CD4-positive, alpha-beta T cell (primary cell): ENCODE results near the gene ATXN1. TPM values are rescaled to one million over a fixed set of nuclear protein-coding genes. Genes with fewer than 3 reads are reported as not detected.

Source experiments
- ATAC-seq: fragments of 200-7000 bp; cut with Tn5 transposase; one replicate; pipeline ENCODE4 v1.10.0; 2022; ENCODE audit warnings: mild to moderate bottlenecking; ENCODE audit not compliant: poor library complexity
- CTCF ChIA-PET: fragments of 350-600 bp; sonication (Branson Sonifier 250); formaldehyde crosslinking; loops from one replicate; lab custom pipeline; 2021; ENCODE audit warnings: antibody characterized with exemption, inconsistent platforms; lab: Charles Lee
- POLR2A ChIA-PET: fragments of 350-600 bp; sonication (Branson Sonifier 250); formaldehyde crosslinking; loops from one replicate; lab custom pipeline; 2021; ENCODE audit warnings: antibody characterized with exemption, inconsistent platforms; lab: Charles Lee
- DNase-seq, 14 experiments: peaks; one replicate each; pipeline ENCODE4 v3.0.0-alpha.2; 2013 to 2020; ENCODE audit warnings: mixed read lengths in 2 of 14
- H3K27ac ChIP-seq, 2 donors: one replicate each; pipeline versions ENCODE4 v1.5.1 to v1.7.0; 2013; ENCODE audit warnings: low read length in 2 of 2, low read depth in 1 of 2, mild to moderate bottlenecking in 1 of 2
- H3K27me3 ChIP-seq, 2 experiments: 1 replicate in 1 of 2; 2 replicates in 1 of 2; pipeline versions ENCODE4 v1.6.1 to v1.7.0; 2013; ENCODE audit warnings: low read length in 2 of 2, control low read depth in 1 of 2, mild to moderate bottlenecking in 1 of 2, moderate library complexity in 1 of 2; ENCODE audit not compliant: insufficient read depth in 2 of 2, control insufficient read depth in 1 of 2
- H3K36me3 ChIP-seq: one replicate; pipeline ENCODE4 v1.6.1; 2013; ENCODE audit warnings: low read length, control low read depth; ENCODE audit not compliant: insufficient read depth
- H3K4me1 ChIP-seq: one replicate; pipeline ENCODE4 v1.6.1; 2013; ENCODE audit warnings: low read length, control low read depth; ENCODE audit not compliant: insufficient read depth
- H3K4me3 ChIP-seq: one replicate; pipeline ENCODE4 v1.5.1; 2013; ENCODE audit warnings: mild to moderate bottlenecking, low read length, moderate library complexity
- H3K9me3 ChIP-seq, 2 experiments: 1 replicate in 1 of 2; 2 replicates in 1 of 2; pipeline versions ENCODE4 v1.6.1 to v1.7.0; 2013; ENCODE audit warnings: low read length in 2 of 2, mild to moderate bottlenecking in 2 of 2, control low read depth in 1 of 2, moderate library complexity in 1 of 2; ENCODE audit not compliant: control insufficient read depth in 1 of 2, insufficient read depth in 1 of 2
- H3K27ac Mint-ChIP-seq: one replicate; pipeline ENCODE4 v1.8.0; 2020; ENCODE audit warnings: mixed read lengths
- H3K27me3 Mint-ChIP-seq: one replicate; pipeline ENCODE4 v1.8.0; 2021; ENCODE audit warnings: mixed read lengths
- H3K36me3 Mint-ChIP-seq: one replicate; pipeline ENCODE4 v1.8.0; 2021; ENCODE audit warnings: low read depth, mixed read lengths
- H3K4me1 Mint-ChIP-seq: one replicate; pipeline ENCODE4 v1.8.0; 2021; ENCODE audit warnings: low read depth, mixed read lengths
- H3K4me3 Mint-ChIP-seq: one replicate; pipeline ENCODE4 v1.8.0; 2020; ENCODE audit warnings: mild to moderate bottlenecking, mixed read lengths
- H3K9me3 Mint-ChIP-seq: one replicate; pipeline ENCODE4 v1.8.0; 2020; ENCODE audit warnings: mixed read lengths
- CTCF ChIP-seq: fragments of 200-600 bp; IDR thresholded peaks from one replicate; pipeline ENCODE4 v1.8.0; 2022; ENCODE audit warnings: antibody characterized with exemption, mild to moderate bottlenecking
- intact Hi-C, 2 experiments: fragments of 100-400 bp; cut with DNase I in 1 of 2; cut with micrococcal nuclease in 1 of 2; formaldehyde crosslinking; loops; one replicate each; pipeline versions ENCODE4 v1.15.1 to v1.9.0; 2023 to 2025; cut with DNase I, micrococcal nuclease
- total RNA-seq, 174 experiments: library from RNA in 2 of 174; stranded (reverse) in 2 of 174; gene quantifications; one replicate each; pipeline ENCODE4 v1.2.3 and lab custom pipeline; 2021 to 2026

The ATXN1 gene
- total RNA-seq, 2 experiments from 2014 or later = 74.2 to 76.7 TPM

GRCh38 chr6:16723402-16723801, 37.9 kb downstream of the ATXN1 start:
- H3K4me3 Mint-ChIP-seq = no peak overlapping the region
- H3K27ac Mint-ChIP-seq = no peak overlapping the region

GRCh38 chr6:16722630-16723029, 38.6 kb downstream of the ATXN1 start:
- POLR2A ChIA-PET = interaction anchor here (0.8 kb wide), 1 partner anchor 237 kb away, joined by 4 read pairs; no protein-coding TSS in a partner anchor
- Histone ChIP-seq H3K4me1 (peaks cover 6% of the 10 kb centered on the region), H3K27me3 (no peaks in the 10 kb centered on the region), H3K36me3 (no peaks in the 10 kb centered on the region), H3K27ac (no peak overlapping the region), H3K9me3 (no peaks in the 10 kb centered on the region), H3K4me3 (no peak overlapping the region)
- no peaks in the 10 kb centered on the region for H3K27me3 Mint-ChIP-seq
- CTCF ChIA-PET = interaction anchor here (1.0 to 1.5 kb wide), 4 partner anchors 10 to 37 kb away, joined by 3 to 7 read pairs (median 4); no protein-coding TSS in a partner anchor
- no peaks in the 10 kb centered on the region for H3K9me3 Mint-ChIP-seq
- ATAC-seq (no peak), DNase-seq (no peak)
- H3K4me1 Mint-ChIP-seq = peaks cover 36% of the 10 kb centered on the region
- no peak for TF ChIP-seq CTCF
- H3K4me3 Mint-ChIP-seq = no peak overlapping the region
- H3K27ac Mint-ChIP-seq = no peak overlapping the region
- H3K36me3 Mint-ChIP-seq = no peaks in the 10 kb centered on the region
- intact Hi-C loops = no loop called here

More at GRCh38 chr6:16723402-16723801, 37.9 kb downstream of the ATXN1 start:
- ChIA-PET POLR2A (interaction anchor here (1.8 kb wide), 1 partner anchor 39 kb away, joined by 6 read pairs; no protein-coding TSS in a partner anchor), CTCF (interaction anchor here (1.0 to 1.5 kb wide), 6 partner anchors 9 to 40 kb away, joined by 3 to 7 read pairs (median 4); no protein-coding TSS in a partner anchor)
- H3K27ac ChIP-seq = no peak overlapping the region
- H3K36me3 ChIP-seq = no peaks in the 10 kb centered on the region
- no peak for TF ChIP-seq CTCF
- DNase-seq (no peak), ATAC-seq (no peak)
- H3K4me1 Mint-ChIP-seq = peaks cover 40% of the 10 kb centered on the region
- no peak overlapping the region for H3K4me3 ChIP-seq
- no peaks in the 10 kb centered on the region for H3K27me3 ChIP-seq
- no peaks in the 10 kb centered on the region for H3K27me3 Mint-ChIP-seq
- intact Hi-C loops = no loop called here
- H3K4me1 ChIP-seq = peaks cover 11% of the 10 kb centered on the region
- no peaks in the 10 kb centered on the region for H3K36me3 Mint-ChIP-seq
- no peaks in the 10 kb centered on the region for H3K9me3 Mint-ChIP-seq
- no peaks in the 10 kb centered on the region for H3K9me3 ChIP-seq

GRCh38 chr6:16721977-16722376, 39.3 kb downstream of the ATXN1 start:
- Mint-ChIP-seq H3K27me3 (no peaks in the 10 kb centered on the region), H3K9me3 (no peaks in the 10 kb centered on the region), H3K4me3 (no peak overlapping the region), H3K36me3 (no peaks in the 10 kb centered on the region), H3K4me1 (peaks cover 36% of the 10 kb centered on the region), H3K27ac (no peak overlapping the region)
- H3K27ac ChIP-seq = no peak overlapping the region
- intact Hi-C loops = no loop called here
- no peaks in the 10 kb centered on the region for H3K9me3 ChIP-seq
- H3K4me3 ChIP-seq = no peak overlapping the region
- no peak for TF ChIP-seq CTCF
- ChIA-PET CTCF (interaction anchor here (1.1 to 1.5 kb wide), 3 partner anchors 9 to 34 kb away, joined by 3 to 4 read pairs (median 3); no protein-coding TSS in a partner anchor), POLR2A (interaction anchor here (0.8 kb wide), 1 partner anchor 237 kb away, joined by 4 read pairs; no protein-coding TSS in a partner anchor)
- no peak for DNase-seq
- no peak for ATAC-seq
- H3K27me3 ChIP-seq = no peaks in the 10 kb centered on the region
- H3K4me1 ChIP-seq = peaks cover 6% of the 10 kb centered on the region
- H3K36me3 ChIP-seq = no peaks in the 10 kb centered on the region
